H1 (cell line): ENCODE measurements around the gene GBX1. TPM values are rescaled to one million over a fixed set of nuclear protein-coding genes. Genes with fewer than 3 reads are reported as not detected.

Source experiments
- CTCF ChIA-PET: fragments of 300-600 bp; sonication (Branson Sonifier 250); formaldehyde crosslinking; loops from one replicate; lab custom pipeline; 2021; ENCODE audit not compliant: partially characterized antibody; lab: Charles Lee
- POLR2A ChIA-PET: fragments of 300-600 bp; sonication (Branson Sonifier 250); formaldehyde crosslinking; loops from one replicate; lab custom pipeline; 2021; ENCODE audit warnings: inconsistent platforms; ENCODE audit not compliant: partially characterized antibody; lab: Charles Lee
- DNase-seq, 2 experiments: peaks; one replicate each; pipeline versions ENCODE4 v3.0.0 to v3.0.0-alpha.2; 2010 to 2022; ENCODE audit warnings: low spot score in 2 of 2, low read depth in 1 of 2, mixed read lengths in 1 of 2
- FAIRE-seq: peaks from 2 replicates; lab custom pipeline; 2011; peaks lifted over from hg19 to GRCh38; lab: Jason Lieb, UNC
- H2AFZ ChIP-seq: 2 replicates; pipeline ENCODE4 v1.8.1; 2012; ENCODE audit warnings: low read length, inconsistent platforms
- H2AK5ac ChIP-seq: 2 replicates; pipeline ENCODE4 v1.6.1; 2013; ENCODE audit warnings: low read depth, low read length
- H2BK120ac ChIP-seq: replicated peaks from 2 replicates; pipeline ENCODE3; 2013; ENCODE audit warnings: low read depth, low read length, inconsistent platforms
- H2BK12ac ChIP-seq: 2 replicates; pipeline ENCODE4 v1.6.1; 2013; ENCODE audit warnings: low read depth, low read length
- H2BK15ac ChIP-seq: 2 replicates; pipeline ENCODE4 v1.6.1; 2013; ENCODE audit warnings: low read length
- H2BK20ac ChIP-seq: 2 replicates; pipeline ENCODE4 v1.6.1; 2013; ENCODE audit warnings: low read length
- H2BK5ac ChIP-seq: 2 replicates; pipeline ENCODE4 v1.6.1; 2013; ENCODE audit warnings: low read depth, low read length
- H3K14ac ChIP-seq: 2 replicates; pipeline ENCODE4 v1.6.1; 2013; ENCODE audit warnings: inconsistent platforms; ENCODE audit not compliant: insufficient read length
- H3K18ac ChIP-seq: 2 replicates; pipeline ENCODE4 v1.6.1; 2013; ENCODE audit warnings: low read length; ENCODE audit errors: extremely low read depth
- H3K23ac ChIP-seq: 2 replicates; pipeline ENCODE4 v1.6.1; 2013; ENCODE audit warnings: inconsistent platforms; ENCODE audit not compliant: insufficient read length
- H3K23me2 ChIP-seq: 2 replicates; pipeline ENCODE4 v1.6.1; 2013; ENCODE audit warnings: low read depth, low read length
- H3K27ac ChIP-seq: 2 replicates; pipeline ENCODE4 v1.6.1; 2011; ENCODE audit warnings: low read depth, low read length, inconsistent platforms
- H3K27me3 ChIP-seq, 4 experiments: replicated peaks in 1 of 4; 1 replicate in 1 of 4; 2 replicates in 3 of 4; pipeline versions ENCODE4 v1.6.1 to v1.8.1; 2011 to 2013; ENCODE audit warnings: low read length in 3 of 4, mild to moderate bottlenecking in 3 of 4, inconsistent platforms in 2 of 4, mixed read lengths in 2 of 4, moderate library complexity in 1 of 4; ENCODE audit not compliant: control insufficient read depth in 3 of 4, insufficient read depth in 3 of 4; ENCODE audit errors: extremely low read depth in 1 of 4
- H3K36me3 ChIP-seq, 4 experiments: 2 replicates each; pipeline versions ENCODE4 v1.6.1 to v1.8.1; 2011 to 2013; ENCODE audit warnings: mild to moderate bottlenecking in 4 of 4, low read length in 3 of 4, moderate library complexity in 2 of 4, control low read depth in 1 of 4, inconsistent platforms in 1 of 4; ENCODE audit not compliant: insufficient read depth in 4 of 4, control insufficient read depth in 2 of 4
- H3K4ac ChIP-seq: replicated peaks from 2 replicates; pipeline ENCODE3; 2013; ENCODE audit warnings: low read length, low read depth, mixed read lengths, inconsistent platforms; ENCODE audit not compliant: insufficient read length
- H3K4me1 ChIP-seq, 4 experiments: replicated peaks in 1 of 4; 1 replicate in 1 of 4; 2 replicates in 3 of 4; pipeline versions ENCODE4 v1.6.1 to v1.8.1; 2011 to 2013; ENCODE audit warnings: low read length in 3 of 4, inconsistent platforms in 2 of 4, mixed read lengths in 1 of 4; ENCODE audit not compliant: insufficient read depth in 4 of 4, control insufficient read depth in 3 of 4
- H3K4me2 ChIP-seq, 2 experiments: 2 replicates each; pipeline versions ENCODE4 v1.6.1 to v1.8.1; 2011 to 2013; ENCODE audit warnings: low read depth in 2 of 2, low read length in 2 of 2, control low read depth in 1 of 2, inconsistent platforms in 1 of 2, mild to moderate bottlenecking in 1 of 2; ENCODE audit not compliant: insufficient read depth in 1 of 2
- H3K4me3 ChIP-seq, 4 experiments: fragments of 200-600, 300-600 bp in 1 of 4; sonication (generic), shearing (Covaris generic), sonication (Bioruptor Twin) in 1 of 4; 2 replicates each; pipeline versions ENCODE4 v1.5.1 to v1.8.1; 2011 to 2016; ENCODE audit warnings: low read length in 4 of 4, low read depth in 3 of 4, control low read depth in 2 of 4, inconsistent platforms in 2 of 4, mild to moderate bottlenecking in 2 of 4, mixed read lengths in 1 of 4, moderate library complexity in 1 of 4; ENCODE audit not compliant: insufficient read depth in 2 of 4; ENCODE audit errors: extremely low read depth in 1 of 4
- H3K56ac ChIP-seq: replicated peaks from 2 replicates; pipeline ENCODE3; 2013; ENCODE audit warnings: low read depth, mild to moderate bottlenecking, mixed read lengths, low read length, inconsistent platforms; ENCODE audit not compliant: insufficient read length
- H3K79me1 ChIP-seq: 2 replicates; pipeline ENCODE4 v1.6.1; 2013; ENCODE audit warnings: low read depth, low read length, control low read depth
- H3K79me2 ChIP-seq, 2 experiments: 2 replicates each; pipeline versions ENCODE4 v1.6.1 to v1.8.1; 2012 to 2013; ENCODE audit warnings: low read length in 2 of 2, mild to moderate bottlenecking in 2 of 2, inconsistent platforms in 1 of 2; ENCODE audit not compliant: insufficient read depth in 2 of 2, control insufficient read depth in 1 of 2
- H3K9ac ChIP-seq, 4 experiments: replicated peaks in 1 of 4; 1 replicate in 1 of 4; 2 replicates in 3 of 4; pipeline versions ENCODE4 v1.6.1 to v1.8.1; 2011 to 2013; ENCODE audit warnings: low read depth in 3 of 4, low read length in 3 of 4, control low read depth in 2 of 4, mild to moderate bottlenecking in 2 of 4, moderate library complexity in 2 of 4, inconsistent platforms in 1 of 4; ENCODE audit errors: extremely low read depth in 1 of 4
- H3K9me3 ChIP-seq, 2 experiments: 2 replicates each; pipeline versions ENCODE4 v1.6.1 to v1.8.1; 2012 to 2013; ENCODE audit warnings: mild to moderate bottlenecking in 2 of 2, moderate library complexity in 2 of 2, control low read depth in 1 of 2, inconsistent platforms in 1 of 2, low read depth in 1 of 2, low read length in 1 of 2, mixed read lengths in 1 of 2; ENCODE audit not compliant: insufficient read depth in 2 of 2
- H4K20me1 ChIP-seq, 2 experiments: replicated peaks in 1 of 2; 2 replicates each; pipeline versions ENCODE3 to v1.8.1; 2011 to 2013; ENCODE audit warnings: inconsistent platforms in 2 of 2, low read length in 2 of 2, mild to moderate bottlenecking in 1 of 2; ENCODE audit not compliant: insufficient read depth in 2 of 2, control insufficient read depth in 1 of 2
- H4K5ac ChIP-seq: 2 replicates; pipeline ENCODE4 v1.6.1; 2013; ENCODE audit warnings: low read length, low read depth, mixed read lengths, inconsistent platforms; ENCODE audit not compliant: insufficient read length
- H4K8ac ChIP-seq: 2 replicates; pipeline ENCODE4 v1.8.0; 2013; ENCODE audit warnings: mild to moderate bottlenecking, moderate library complexity, low read length, inconsistent platforms; ENCODE audit not compliant: insufficient read depth; ENCODE audit errors: extremely low read depth
- H4K91ac ChIP-seq: replicated peaks from 2 replicates; pipeline ENCODE3; 2013; ENCODE audit warnings: low read length, mixed read lengths, inconsistent platforms; ENCODE audit not compliant: insufficient read length
- ATF3 ChIP-seq: IDR thresholded peaks from 2 replicates; pipeline ENCODE4 v1.6.1; 2011; ENCODE audit warnings: low read depth, mild to moderate bottlenecking, low read length; ENCODE audit not compliant: insufficient read depth
- CHD2 ChIP-seq: IDR thresholded peaks from 2 replicates; pipeline ENCODE4 v1.6.1; 2012; ENCODE audit warnings: low read length, improper control_type of control experiment
- EP300 ChIP-seq, 2 experiments: IDR thresholded peaks; 1 replicate in 1 of 2; 2 replicates in 1 of 2; pipeline ENCODE4 v1.6.1; 2011 to 2012; ENCODE audit warnings: low read depth in 2 of 2, low read length in 2 of 2, mild to moderate bottlenecking in 2 of 2, borderline replicate concordance in 1 of 2, inconsistent platforms in 1 of 2, moderate library complexity in 1 of 2
- MAX ChIP-seq: IDR thresholded peaks from 2 replicates; pipeline ENCODE4 v1.6.1; 2012; ENCODE audit warnings: inconsistent platforms
- RBBP5 ChIP-seq: IDR thresholded peaks from 2 replicates; pipeline ENCODE4 v1.7.1; 2012; ENCODE audit warnings: low read depth, mild to moderate bottlenecking, inconsistent platforms, low read length, moderate library complexity, borderline replicate concordance
- RFX5 ChIP-seq: IDR thresholded peaks from 2 replicates; pipeline ENCODE4 v1.6.1; 2011; ENCODE audit warnings: low read depth, low read length, improper control_type of control experiment, borderline replicate concordance
- SIRT6 ChIP-seq: IDR thresholded peaks from one replicate; pipeline ENCODE4 v1.7.1; 2012; ENCODE audit warnings: low read length, inconsistent platforms
- TAF7 ChIP-seq: optimal IDR thresholded peaks from 2 replicates; pipeline ENCODE3; 2011; ENCODE audit warnings: low read depth, mild to moderate bottlenecking, inconsistent platforms, low read length, moderate library complexity, borderline replicate concordance
- ZNF274 ChIP-seq: IDR thresholded peaks from 2 replicates; pipeline ENCODE4 v1.7.0; 2012; ENCODE audit warnings: low read length, borderline replicate concordance; ENCODE audit errors: extremely low read depth
- WGBS, 2 experiments: shearing (Covaris generic) in 1 of 2; methylation state at CpG; one replicate each; pipeline versions ENCODE4 v1.1.6 to v1.1.7; 2013 to 2015; ENCODE audit warnings: low lambda C conversion rate in 2 of 2, mixed read lengths in 2 of 2, inconsistent platforms in 1 of 2, low coverage in 1 of 2, missing lambda C conversion rate in 1 of 2; ENCODE audit not compliant: insufficient replicate concordance in 2 of 2, insufficient coverage in 1 of 2, insufficient read length in 1 of 2; ENCODE audit errors: extremely low coverage in 1 of 2, missing lambda C conversion rate in 1 of 2; 5-methylcytosine and 5-hydroxymethylcytosine counted together
- polyA plus RNA-seq, 7 experiments: library from polyadenylated mRNA; depleted of rRNA in 3 of 7; stranded (reverse) in 5 of 7; unstranded in 2 of 7; fragments of >200 nt in 5 of 7; fragments of 200-250 nt in 2 of 7; gene quantifications; 1 replicate in 5 of 7; 2 replicates in 1 of 7; 4 replicates in 1 of 7; pipeline versions ENCODE4 v1.2.1 to v1.2.3, GENCODE V29; 2011 to 2013; ENCODE audit warnings: missing spikeins in 2 of 7, mixed read lengths in 2 of 7
- total RNA-seq: library from RNA; stranded (reverse); fragmentation: NEBNext Ultra II Directional; extraction: Animal tissue kit (Norgen Biotek cat#: 25700); gene quantifications from 2 replicates; pipeline ENCODE4 v1.2.1, GENCODE V29; 2021

GBX1 gene
- total and polyA plus RNA-seq, 2 of the 8 experiments (the other 6 are each of a cell fraction or from before 2014, with no cell fraction given) = not detected

- peak overlapping the region; percentile 78 for H3K18ac ChIP-seq
- no peaks in the 10 kb centered on the region for H3K9me3 ChIP-seq
- H2AK5ac ChIP-seq = no peak overlapping the region
- H3K14ac ChIP-seq = no peak overlapping the region
- no peak overlapping the region for H2BK20ac ChIP-seq
- no peak overlapping the region; the same call in 1 of the 2 replicates for H4K8ac ChIP-seq
- no peak overlapping the region for H3K27ac ChIP-seq
- H4K5ac ChIP-seq = no peak overlapping the region
- no peaks in the 10 kb centered on the region for H3K79me1 ChIP-seq
- H2BK15ac ChIP-seq = no peak overlapping the region; the same call in 1 of the 2 replicates
- peaks cover 7 to 34% (median 19%) of the 10 kb centered on the region in 4 experiments for H3K4me1 ChIP-seq
- POLR2A ChIA-PET = interaction anchor here (0.8 to 3.0 kb wide), 7 partner anchors 9 to 109 kb away, joined by 3 to 8 read pairs (median 7); partner anchors contain the start of gene ABCF2
- H3K9ac ChIP-seq = peak overlapping the region in 1 of 4 experiments; percentile 4; a peak in 2 of 7 replicates
- peak in 1 of 2 experiments; percentile 69 for DNase-seq
- no peaks in the 10 kb centered on the region for H3K79me2 ChIP-seq
- H2BK120ac ChIP-seq = no peak overlapping the region
- H3K23me2 ChIP-seq = no peaks in the 10 kb centered on the region; the same call in 1 of the 2 replicates
- no peak overlapping the region for H2AFZ ChIP-seq
- H3K23ac ChIP-seq = no peak overlapping the region
- WGBS, 2 experiments = 31% methylated on average over 18 of the region's 30 CpGs; no CpG with 5 or more reads in 1 of the 2 experiments
- H3K4me3 ChIP-seq = peak overlapping the region in 1 of 4 experiments; percentile 25; a peak in 2 of 8 replicates
- peaks cover 0 to 9% (median 3%) of the 10 kb centered on the region in 4 experiments; a peak in 5 of 8 replicates for H3K36me3 ChIP-seq
- H3K27me3 ChIP-seq = peaks cover 0 to 1% (median 0%) of the 10 kb centered on the region in 4 experiments; a peak in 1 of 7 replicates
- peaks cover 10 to 22% of the 10 kb centered on the region in 2 experiments for H4K20me1 ChIP-seq
- H4K91ac ChIP-seq = no peak overlapping the region
- no peak for FAIRE-seq
- CTCF ChIA-PET = interaction anchor here (0.8 to 18.9 kb wide), 20 partner anchors 11 to 152 kb away, joined by 3 to 197 read pairs (median 5); partner anchors contain the start of gene GBX1
- H3K4me2 ChIP-seq = peak overlapping the region; percentile 37 to 63; a peak in 3 of 4 replicates
- H3K4ac ChIP-seq = no peak overlapping the region
- no peak overlapping the region for H2BK12ac ChIP-seq
- peak overlapping the region; percentile 13; the same call in 1 of the 2 replicates for H2BK5ac ChIP-seq
- no peak overlapping the region for H3K56ac ChIP-seq
- TF ChIP-seq EP300 (IDR thresholded peaks at IDR 0.05; ENCODE audit: borderline replicate concordance in 1 of 2, low read depth in 2 of 2, low read length in 2 of 2) (no peak), MAX (peak; percentile 55; the same call in 1 of the 2 replicates), SIRT6 (no peak), RFX5 (no peak), RBBP5 (no peak), CHD2 (no peak), ATF3 (no peak), ZNF274 (no peak), TAF7 (no peak)
Observed at GRCh38 chr7:151138153-151138851, 29.2 kb downstream of the GBX1 start.
